SU-DHL-6 (cell line): ENCODE measurements around the gene MYBL2.

ENCODE experiments used
- H2AFZ ChIP-seq: fragments of 200-600 bp; sonication (generic); 2 replicates; pipeline ENCODE4 v1.6.1; 2014; ENCODE audit warnings: low read depth, mild to moderate bottlenecking, moderate library complexity, mixed read lengths, antibody characterized with exemption, low read length; ENCODE audit not compliant: severe bottlenecking
- H3F3A ChIP-seq: fragments of 200-600 bp; shearing (Covaris generic); 2 replicates; pipeline ENCODE4 v1.6.0; 2016; ENCODE audit warnings: antibody characterized with exemption, mild to moderate bottlenecking; ENCODE audit not compliant: insufficient read depth
- H3K27ac ChIP-seq: fragments of 200-600 bp; sonication (generic); 2 replicates; pipeline ENCODE4 v1.5.1; 2016; ENCODE audit warnings: low read depth, mild to moderate bottlenecking, low read length, moderate library complexity, mixed read lengths
- H3K27me3 ChIP-seq: fragments of 200-600 bp; sonication (generic), shearing (Covaris generic); 2 replicates; pipeline ENCODE4 v1.6.0; 2014; ENCODE audit warnings: mild to moderate bottlenecking, low read length
- H3K36me3 ChIP-seq: fragments of 200-600 bp; sonication (generic); 2 replicates; pipeline ENCODE4 v1.6.1; 2014; ENCODE audit warnings: mild to moderate bottlenecking, low read length, mixed read lengths
- H3K4me2 ChIP-seq: fragments of 300-600, 200-600 bp; shearing (Covaris generic), sonication (generic); 2 replicates; pipeline ENCODE4 v1.6.0; 2014; ENCODE audit warnings: low read length, low read depth, mild to moderate bottlenecking; ENCODE audit not compliant: poor library complexity, severe bottlenecking
- H3K4me3 ChIP-seq: fragments of 200-600 bp; sonication (generic); 2 replicates; pipeline ENCODE4 v1.5.1; 2014; ENCODE audit warnings: antibody characterized with exemption, low read length, mild to moderate bottlenecking, mixed read lengths; ENCODE audit not compliant: insufficient read depth, poor library complexity, severe bottlenecking
- H3K79me2 ChIP-seq: fragments of 200-600 bp; sonication (generic); 2 replicates; pipeline ENCODE4 v1.6.1; 2014; ENCODE audit warnings: mild to moderate bottlenecking, low read length, moderate library complexity; ENCODE audit not compliant: insufficient read depth
- H3K9ac ChIP-seq: fragments of 200-600 bp; sonication (generic); 2 replicates; pipeline ENCODE4 v1.7.0; 2014; ENCODE audit warnings: mild to moderate bottlenecking, low read length
- H3K9me2 ChIP-seq: fragments of 200-600 bp; sonication (generic); replicated peaks from 2 replicates; pipeline ENCODE4 v1.6.1; 2014; ENCODE audit warnings: low read length; ENCODE audit not compliant: insufficient read depth
- H3K9me3 ChIP-seq: fragments of 200-600 bp; sonication (generic); 2 replicates; pipeline ENCODE4 v1.6.1; 2014; ENCODE audit warnings: low read length, mixed read lengths; ENCODE audit not compliant: insufficient read depth
- H4K20me1 ChIP-seq: fragments of 200-600 bp; sonication (generic); 2 replicates; pipeline ENCODE4 v1.6.1; 2014; ENCODE audit warnings: low read depth, mild to moderate bottlenecking, antibody characterized with exemption, low read length, moderate library complexity, mixed read lengths
- EZH2phosphoT487 ChIP-seq: fragments of 200-600 bp; sonication (generic), shearing (Covaris generic); conservative IDR thresholded peaks from 2 replicates; pipeline ENCODE4 v1.6.1; 2018; ENCODE audit warnings: mild to moderate bottlenecking, antibody characterized with exemption, low read length, moderate library complexity, mixed read lengths
- TF ChIP-seq, protein P1 (sequence below): fragments of 200-600 bp; sonication (generic); IDR thresholded peaks from one replicate; pipeline ENCODE4 v1.5.1; 2017; ENCODE audit warnings: antibody characterized with exemption, mild to moderate bottlenecking, low read length, moderate library complexity; ENCODE audit not compliant: insufficient read depth, poor library complexity, severe bottlenecking

The MYBL2 gene

GRCh38 chr20:43669332-43669731 is 2.4 kb downstream of the MYBL2 start:
- Histone ChIP-seq H3K4me3 (no peak overlapping the region), H3K27me3 (no peaks in the 10 kb centered on the region), H3K9ac (peak overlapping the region; percentile 87; the same call in 1 of the 2 replicates), H3K27ac (peak overlapping the region; percentile 31), H3K9me3 (no peaks in the 10 kb centered on the region), H2AFZ (no peak overlapping the region), H4K20me1 (no peaks in the 10 kb centered on the region; the same call in 1 of the 2 replicates), H3K36me3 (peaks cover 9% of the 10 kb centered on the region; the same call in 1 of the 2 replicates), H3K9me2 (no peaks in the 10 kb centered on the region), H3F3A (0 out of 2 replicates have a peak, but pooled peaks cover 3% of the 10 kb centered on the region), H3K4me2 (peak overlapping the region; percentile 64), H3K79me2 (peaks cover 68% of the 10 kb centered on the region)
- TF ChIP-seq EZH2phosphoT487: no peak
- TF ChIP-seq, protein P1, sequence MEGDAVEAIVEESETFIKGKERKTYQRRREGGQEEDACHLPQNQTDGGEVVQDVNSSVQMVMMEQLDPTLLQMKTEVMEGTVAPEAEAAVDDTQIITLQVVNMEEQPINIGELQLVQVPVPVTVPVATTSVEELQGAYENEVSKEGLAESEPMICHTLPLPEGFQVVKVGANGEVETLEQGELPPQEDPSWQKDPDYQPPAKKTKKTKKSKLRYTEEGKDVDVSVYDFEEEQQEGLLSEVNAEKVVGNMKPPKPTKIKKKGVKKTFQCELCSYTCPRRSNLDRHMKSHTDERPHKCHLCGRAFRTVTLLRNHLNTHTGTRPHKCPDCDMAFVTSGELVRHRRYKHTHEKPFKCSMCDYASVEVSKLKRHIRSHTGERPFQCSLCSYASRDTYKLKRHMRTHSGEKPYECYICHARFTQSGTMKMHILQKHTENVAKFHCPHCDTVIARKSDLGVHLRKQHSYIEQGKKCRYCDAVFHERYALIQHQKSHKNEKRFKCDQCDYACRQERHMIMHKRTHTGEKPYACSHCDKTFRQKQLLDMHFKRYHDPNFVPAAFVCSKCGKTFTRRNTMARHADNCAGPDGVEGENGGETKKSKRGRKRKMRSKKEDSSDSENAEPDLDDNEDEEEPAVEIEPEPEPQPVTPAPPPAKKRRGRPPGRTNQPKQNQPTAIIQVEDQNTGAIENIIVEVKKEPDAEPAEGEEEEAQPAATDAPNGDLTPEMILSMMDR: no peak

DNA sequence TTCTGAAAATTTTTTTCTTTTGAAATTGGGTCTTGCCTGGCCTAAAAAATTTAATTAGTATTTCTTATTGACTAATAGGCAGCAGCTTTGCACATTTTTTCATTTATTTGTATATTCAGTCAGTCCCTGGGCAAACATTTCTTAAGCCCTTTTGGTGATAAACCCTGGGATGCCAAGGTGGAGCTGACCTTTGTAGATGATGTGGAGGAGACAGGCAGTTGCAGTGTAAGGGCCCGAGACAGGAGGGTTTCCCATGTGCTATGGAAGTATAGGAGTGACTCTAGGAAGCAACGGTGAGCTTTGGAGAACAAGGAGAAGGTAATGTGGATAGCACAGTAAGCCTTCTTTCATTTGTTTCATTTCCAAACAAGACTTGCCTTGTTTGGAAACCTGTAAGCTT is 3.5 kb downstream of the MYBL2 start:
- Histone ChIP-seq H3K4me3 (no peak overlapping the region), H2AFZ (no peak overlapping the region), H4K20me1 (no peaks in the 10 kb centered on the region; the same call in 1 of the 2 replicates), H3K36me3 (peaks cover 10% of the 10 kb centered on the region; the same call in 1 of the 2 replicates), H3F3A (0 out of 2 replicates have a peak, but pooled peaks cover 3% of the 10 kb centered on the region), H3K79me2 (peaks cover 78% of the 10 kb centered on the region), H3K9me3 (no peaks in the 10 kb centered on the region), H3K4me2 (peak overlapping the region; percentile 64), H3K27me3 (no peaks in the 10 kb centered on the region), H3K27ac (no peak overlapping the region), H3K9ac (0 out of 2 replicates have a peak overlapping the region, but pooled peaks have one; percentile 3), H3K9me2 (no peaks in the 10 kb centered on the region)
- TF ChIP-seq, protein P1: no peak
- no peak for TF ChIP-seq EZH2phosphoT487

DNA sequence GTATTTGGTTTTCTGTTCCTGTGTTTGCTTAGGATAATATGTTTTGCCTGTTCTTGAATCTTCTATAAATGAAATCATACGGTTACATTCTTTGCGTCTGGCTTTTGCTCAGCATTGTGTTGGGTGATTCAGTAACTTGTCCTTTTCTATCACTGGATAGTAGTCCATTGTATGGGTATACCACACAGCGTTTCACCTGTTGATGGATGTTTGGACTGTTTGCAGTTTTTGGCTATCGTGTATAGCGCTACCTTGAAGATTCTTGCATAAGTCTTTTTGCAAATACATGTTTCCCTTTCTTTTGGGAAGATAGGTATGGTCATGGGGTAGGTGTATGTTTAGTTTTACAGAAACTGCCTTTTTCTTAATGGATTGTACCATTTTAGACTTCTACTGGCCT is 9.5 kb downstream of the MYBL2 start:
- TF ChIP-seq, protein P1: no peak
- no peak for TF ChIP-seq EZH2phosphoT487
- Histone ChIP-seq H3K27me3 (no peaks in the 10 kb centered on the region), H3K36me3 (peaks cover 12% of the 10 kb centered on the region; the same call in 1 of the 2 replicates)

More for the DNA sequence above, 9.5 kb downstream of the MYBL2 start:
- no peak overlapping the region for H3K4me2 ChIP-seq
- no peaks in the 10 kb centered on the region for H3K9me2 ChIP-seq
- H3K9ac ChIP-seq: no peak overlapping the region
- no peak overlapping the region for H3K4me3 ChIP-seq
- H3K79me2 ChIP-seq: peaks cover 84% of the 10 kb centered on the region
- H3K27ac ChIP-seq: no peak overlapping the region
- H4K20me1 ChIP-seq: no peaks in the 10 kb centered on the region; the same call in 1 of the 2 replicates
- no peak overlapping the region for H2AFZ ChIP-seq
- H3K9me3 ChIP-seq: no peaks in the 10 kb centered on the region
- H3F3A ChIP-seq: peaks cover 24% of the 10 kb centered on the region
